GM12892 (cell line): Measurements from ENCODE around the gene SORBS2.

Source experiments
- DNase-seq: peaks from one replicate; pipeline ENCODE4 v3.0.0; 2011; ENCODE audit not compliant: insufficient read length
- FAIRE-seq: peaks from 2 replicates; lab custom pipeline; 2011; peaks lifted over from hg19 to GRCh38; lab: Jason Lieb, UNC
- POLR2A ChIP-seq: IDR thresholded peaks from 2 replicates; pipeline ENCODE4 v1.6.1; 2011; ENCODE audit warnings: low read depth, low read length, control low read depth
- POLR2AphosphoS5 ChIP-seq: IDR thresholded peaks from 2 replicates; pipeline ENCODE4 v1.6.1; 2011; ENCODE audit warnings: low read depth, low read length, control low read depth
- TAF1 ChIP-seq: IDR thresholded peaks from 2 replicates; pipeline ENCODE4 v1.6.1; 2011; ENCODE audit warnings: low read depth, mild to moderate bottlenecking, control low read depth, low read length, borderline replicate concordance

The SORBS2 gene

DNA sequence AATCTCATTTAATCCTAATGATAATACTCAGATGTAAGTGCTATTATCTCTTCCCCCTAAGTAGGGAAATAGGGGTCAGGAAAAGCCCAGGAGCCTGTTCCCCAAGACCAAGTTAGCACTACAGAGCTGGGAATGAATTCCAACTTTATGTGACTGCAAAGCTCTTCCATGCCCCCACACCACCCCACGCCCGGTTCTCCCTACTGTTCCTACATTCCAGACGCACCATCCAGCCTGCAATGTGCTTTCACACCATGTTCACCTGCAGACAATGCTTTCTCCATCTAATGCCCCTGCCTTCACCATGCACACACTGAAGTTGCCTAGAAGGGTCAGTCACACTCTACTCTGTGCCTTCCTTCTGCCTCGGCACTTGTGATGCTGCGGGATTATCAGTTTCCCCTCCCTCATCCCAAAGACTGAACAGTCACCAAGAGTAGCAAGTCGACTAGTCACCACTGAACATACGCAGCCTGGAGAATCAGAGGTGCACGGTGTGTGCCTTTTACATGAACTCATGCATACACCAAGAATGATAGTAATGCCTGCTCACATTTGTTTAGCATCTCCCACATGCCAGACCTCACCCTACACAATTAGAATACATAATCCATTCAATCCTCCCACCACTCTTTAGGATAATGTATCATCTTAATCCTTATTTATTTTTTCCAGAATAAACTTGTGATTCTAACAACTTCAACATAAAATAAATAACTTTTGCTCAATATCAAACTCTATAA is 14.2 kb downstream of the SORBS2 start:
- TF ChIP-seq POLR2AphosphoS5, result no peak
- no peak for TF ChIP-seq TAF1
- no peak for TF ChIP-seq POLR2A
- FAIRE-seq (no peak), DNase-seq (no peak)

- TF ChIP-seq TAF1 (no peak), POLR2A (no peak), POLR2AphosphoS5 (no peak)
- no peak for DNase-seq
- no peak for FAIRE-seq
These were observed 15.0 kb downstream of the SORBS2 start for GRCh38 chr4:185797018-185797417.

DNA sequence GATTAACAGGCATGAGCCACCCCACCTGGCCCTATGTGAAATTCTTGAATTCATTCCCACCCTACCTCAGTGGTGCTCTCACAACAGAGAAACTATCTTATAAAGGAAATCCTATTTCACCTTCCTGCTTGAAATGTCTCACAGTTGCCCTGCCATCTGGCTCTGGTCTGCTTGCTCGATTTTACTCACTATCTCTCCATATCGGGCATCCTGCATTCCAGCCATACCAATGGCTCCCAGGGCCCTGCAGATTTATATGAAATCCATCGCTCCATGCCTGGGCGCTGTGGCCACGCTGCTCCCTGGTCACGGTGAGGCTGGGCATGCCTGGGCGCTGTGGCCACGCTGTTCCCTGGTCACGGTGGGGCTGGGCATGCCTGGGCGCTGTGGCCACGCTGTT is 15.8 kb downstream of the SORBS2 start:
- no peak for DNase-seq
- TF ChIP-seq TAF1 (no peak), POLR2AphosphoS5 (no peak), POLR2A (no peak)
- no peak for FAIRE-seq

DNA sequence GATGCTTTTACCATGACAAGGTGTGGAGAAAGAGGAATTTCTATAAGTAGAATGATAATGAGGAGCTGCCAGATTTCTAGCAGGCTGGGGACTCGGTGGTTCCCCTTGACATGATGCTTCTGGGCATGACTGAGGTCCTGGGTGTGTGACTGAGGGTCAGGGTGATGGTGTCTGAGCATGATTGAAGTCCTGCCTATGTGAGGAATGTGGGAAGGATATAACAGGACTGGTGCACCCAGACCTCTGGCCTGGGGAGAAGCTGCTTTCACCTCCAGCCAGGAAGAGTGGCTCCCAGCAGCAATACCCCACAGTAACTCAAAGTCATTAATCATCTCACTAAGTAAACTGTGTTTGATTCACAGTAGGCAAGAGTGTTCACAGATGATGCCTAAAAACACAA is 17.4 kb downstream of the SORBS2 start:
- no peak for DNase-seq
- TF ChIP-seq POLR2AphosphoS5 (no peak), POLR2A (no peak), TAF1 (no peak)
- no peak for FAIRE-seq

DNA sequence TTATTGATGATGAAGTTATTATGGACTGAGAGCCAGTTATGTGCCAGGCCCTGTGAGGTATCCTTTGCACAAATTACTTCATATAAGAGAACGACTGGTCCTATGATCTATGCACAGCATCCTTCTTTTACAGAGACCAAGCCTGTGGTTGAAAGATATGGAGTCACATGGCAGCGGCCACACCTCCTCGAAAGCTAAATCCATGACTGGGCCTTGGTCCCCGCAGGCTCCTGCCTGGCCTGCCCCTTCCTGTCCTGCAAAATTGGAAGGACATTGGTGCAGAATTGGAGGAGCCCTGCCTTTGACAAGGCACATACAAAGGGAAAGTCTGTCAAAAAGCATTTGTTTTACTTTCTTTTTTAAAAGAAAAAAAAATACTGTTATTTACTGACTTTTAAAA is 18.3 kb downstream of the SORBS2 start:
- TF ChIP-seq POLR2AphosphoS5, result no peak
- TF ChIP-seq TAF1, result no peak
- TF ChIP-seq POLR2A, result no peak
- DNase-seq, result no peak
- no peak for FAIRE-seq

DNA sequence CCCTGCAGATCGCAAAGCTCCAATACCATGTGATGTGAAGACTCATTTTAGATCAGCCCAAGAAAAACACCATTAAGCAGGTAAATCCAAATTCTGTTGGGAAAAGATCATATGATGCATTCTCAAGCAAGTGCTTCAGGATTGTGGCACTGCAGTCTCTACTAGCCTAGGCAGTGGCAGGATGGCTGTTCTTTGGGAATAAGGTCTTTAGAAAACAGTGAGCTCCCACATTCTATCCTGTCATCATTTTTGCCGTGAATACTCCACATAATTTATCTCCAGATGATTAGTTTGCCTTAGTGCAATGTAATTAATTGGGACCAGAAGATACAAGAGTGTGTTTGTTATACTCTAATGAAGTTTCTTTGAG is 18.9 kb downstream of the SORBS2 start:
- TF ChIP-seq POLR2AphosphoS5, result no peak
- no peak for TF ChIP-seq POLR2A
- TF ChIP-seq TAF1, result no peak
- DNase-seq (no peak), FAIRE-seq (no peak)

DNA sequence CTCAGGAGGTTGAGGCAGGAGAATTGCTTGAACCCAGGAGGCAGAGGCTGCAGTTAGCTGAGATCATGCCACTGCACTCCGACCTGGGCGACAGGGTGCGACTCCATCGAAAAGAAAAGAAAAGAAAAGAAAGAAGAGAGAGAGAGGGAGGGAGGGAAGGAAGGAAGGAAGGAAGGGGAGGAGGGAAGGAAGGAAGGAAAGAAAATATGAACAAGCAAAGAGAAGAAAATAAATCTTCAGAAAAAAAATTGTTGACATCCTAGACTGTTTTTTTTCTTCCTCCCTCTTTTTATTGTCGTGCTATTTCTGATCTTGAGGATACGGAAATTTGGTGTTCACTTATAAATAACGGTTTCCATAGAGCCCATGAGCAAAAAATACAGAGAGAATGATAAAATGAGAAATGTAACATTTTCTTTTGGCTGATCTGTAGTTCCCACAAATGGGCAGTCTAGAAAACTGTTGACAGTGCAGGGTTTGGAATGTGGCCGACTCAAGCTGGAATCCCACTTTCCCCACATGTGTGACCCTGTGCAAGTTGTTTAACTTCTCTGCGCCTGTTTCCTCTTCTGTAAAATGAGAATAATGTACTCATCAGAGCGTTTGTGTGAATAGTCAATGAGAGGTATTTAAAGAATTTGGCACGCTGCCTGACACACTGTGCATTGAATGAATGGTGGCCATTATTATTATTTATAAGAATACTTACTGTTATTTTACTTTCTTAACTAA is 19.4 kb downstream of the SORBS2 start:
- no peak for FAIRE-seq
- no peak for TF ChIP-seq TAF1
- DNase-seq, result no peak

DNA sequence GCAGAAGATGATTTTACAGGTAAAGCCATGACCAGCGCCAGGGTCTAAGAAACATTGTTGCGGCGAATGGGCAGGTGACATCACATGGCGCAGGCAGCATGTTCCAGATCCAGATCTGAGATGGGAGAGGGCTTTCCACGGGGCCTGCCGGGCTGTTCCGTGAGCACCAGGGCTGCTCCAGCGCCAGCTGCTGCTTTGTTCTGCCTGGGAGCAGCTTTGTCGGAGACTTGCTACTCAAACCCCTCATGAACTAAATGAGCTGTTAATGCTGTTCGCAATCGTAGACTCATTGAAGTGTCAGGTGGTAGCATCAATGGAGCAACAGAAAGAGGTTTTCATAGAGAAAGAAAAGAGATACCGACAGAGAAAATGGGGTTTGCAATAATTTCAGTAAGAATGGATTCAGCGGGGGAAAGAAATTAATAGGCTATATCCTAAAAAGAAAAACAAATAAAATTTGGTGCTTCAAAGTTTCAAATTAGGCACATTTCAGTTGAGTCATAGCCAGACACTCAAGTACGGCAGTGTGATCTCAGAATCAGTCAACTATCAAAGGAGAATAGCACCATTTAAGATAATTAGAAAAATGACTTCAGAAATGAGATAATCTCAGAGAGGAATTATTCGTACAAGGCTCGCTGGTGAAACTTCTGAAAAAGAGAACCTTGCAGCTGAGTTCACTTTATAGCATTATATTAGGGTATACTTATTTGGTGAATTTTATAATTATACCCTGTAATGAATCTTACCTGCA is 23.9 kb downstream of the SORBS2 start:
- DNase-seq, result no peak
- no peak for FAIRE-seq
- no peak for TF ChIP-seq POLR2A
- TF ChIP-seq TAF1, result no peak
- TF ChIP-seq POLR2AphosphoS5, result no peak

DNA sequence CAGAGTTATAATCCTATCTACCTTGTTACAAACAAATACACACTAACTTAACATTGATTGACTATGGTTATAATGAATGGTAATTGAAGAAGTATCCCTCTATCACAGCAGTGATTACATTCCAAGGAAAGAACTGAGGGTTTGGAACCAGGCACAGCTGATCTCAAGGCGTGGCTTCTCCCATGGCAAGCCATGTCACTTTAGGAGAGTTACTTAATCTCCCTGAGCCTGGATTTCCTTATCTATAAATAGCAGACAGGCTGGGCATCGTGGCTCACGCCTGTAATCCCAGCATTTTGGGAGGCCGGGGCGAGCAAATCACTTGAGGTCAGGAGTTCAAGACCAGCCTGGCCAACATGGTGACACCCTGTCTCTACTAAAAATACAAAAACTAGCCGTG is 25.6 kb downstream of the SORBS2 start:
- DNase-seq (no peak), FAIRE-seq (no peak)
- no peak for TF ChIP-seq POLR2AphosphoS5

GRCh38 chr4:185783574-185783973 is 28.4 kb downstream of the SORBS2 start:
- DNase-seq, result no peak
- FAIRE-seq, result no peak
- no peak for TF ChIP-seq TAF1
- no peak for TF ChIP-seq POLR2A
- TF ChIP-seq POLR2AphosphoS5, result no peak

- DNase-seq (no peak), FAIRE-seq (no peak)
- TF ChIP-seq POLR2A (no peak), TAF1 (no peak), POLR2AphosphoS5 (no peak)
These were observed 29.5 kb downstream of the SORBS2 start for GRCh38 chr4:185782523-185782922.

DNA sequence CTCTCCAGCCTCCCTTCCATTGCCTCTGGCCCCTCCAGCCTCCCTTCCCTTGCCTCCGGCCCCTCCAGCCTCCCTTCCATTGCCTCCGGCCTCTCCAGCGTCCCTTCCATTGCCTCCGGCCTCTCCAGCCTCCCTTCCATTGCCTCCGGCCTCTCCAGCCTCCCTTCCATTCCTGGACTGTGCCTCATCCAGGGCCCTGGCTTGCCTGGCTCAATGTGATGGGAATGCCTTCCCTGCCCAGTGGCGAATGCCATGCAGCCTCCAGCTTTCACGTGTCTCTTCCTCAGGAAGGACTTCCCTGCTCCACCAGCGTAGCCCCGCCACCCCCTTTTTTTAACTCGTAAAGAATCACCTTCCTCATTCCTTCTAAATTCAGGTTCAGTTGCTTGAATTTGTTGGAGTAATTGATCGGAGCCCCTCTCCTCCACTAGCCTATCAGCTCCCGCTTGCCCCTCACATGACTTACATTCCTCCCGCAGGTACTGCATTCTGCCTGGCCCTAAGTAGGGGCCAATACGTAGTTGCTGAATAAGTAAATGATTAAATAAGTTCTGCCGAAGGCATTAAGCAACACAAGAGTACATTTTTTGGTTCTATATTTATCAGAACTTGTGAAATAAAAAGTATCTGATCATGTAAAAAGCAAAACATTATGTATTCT is 30.3 kb downstream of the SORBS2 start:
- FAIRE-seq (no peak), DNase-seq (no peak)
- no peak for TF ChIP-seq TAF1
- TF ChIP-seq POLR2A, result no peak
- TF ChIP-seq POLR2AphosphoS5, result no peak
